Endothelial cell of umbilical vein (primary cell): ENCODE results near the gene LCTL. TPM values are rescaled to one million over a fixed set of nuclear protein-coding genes. Genes with fewer than 3 reads are reported as not detected.

ENCODE experiments used
- BruUV-seq: library from RNA; stranded (reverse); fragments of 400-500 nt; replicated peaks from 2 replicates; lab custom pipeline; 2021; lab: Mats Ljungman, UMichigan
- CTCF ChIA-PET: fragments of 300-600, 350-600 bp; sonication (Branson Sonifier 250); formaldehyde crosslinking; loops from one replicate; lab custom pipeline; 2021; ENCODE audit warnings: antibody characterized with exemption, inconsistent platforms; lab: Charles Lee
- POLR2A ChIA-PET: fragments of 300-600, 350-600 bp; sonication (Branson Sonifier 250); formaldehyde crosslinking; loops from one replicate; lab custom pipeline; 2021; ENCODE audit warnings: antibody characterized with exemption, inconsistent platforms; lab: Charles Lee
- DNase-seq: peaks from one replicate; pipeline ENCODE4 v3.0.0-alpha.2; 2011; ENCODE audit warnings: low read depth, low spot score
- FAIRE-seq: peaks from 2 replicates; lab custom pipeline; 2011; peaks lifted over from hg19 to GRCh38; lab: Jason Lieb, UNC
- H2AFZ ChIP-seq: 2 replicates; pipeline ENCODE4 v1.6.0; 2012; ENCODE audit warnings: low read depth, low read length, control low read depth, inconsistent platforms
- H3K27ac ChIP-seq: 2 replicates; pipeline ENCODE4 v1.5.1; 2011; ENCODE audit warnings: low read depth, mild to moderate bottlenecking, control low read depth, low read length, moderate library complexity; ENCODE audit not compliant: insufficient read depth
- H3K27me3 ChIP-seq, 2 experiments: 2 replicates each; pipeline versions ENCODE4 v1.6.0 to v1.6.1; 2011; ENCODE audit warnings: low read length in 2 of 2, mixed read lengths in 1 of 2; ENCODE audit not compliant: control insufficient read depth in 2 of 2, insufficient read depth in 2 of 2
- H3K36me3 ChIP-seq, 2 experiments: 2 replicates in 1 of 2; 3 replicates in 1 of 2; pipeline ENCODE4 v1.5.1; 2011; ENCODE audit warnings: low read length in 2 of 2, mild to moderate bottlenecking in 1 of 2, moderate library complexity in 1 of 2; ENCODE audit not compliant: control insufficient read depth in 2 of 2, insufficient read depth in 2 of 2; ENCODE audit errors: extremely low read depth in 1 of 2
- H3K4me1 ChIP-seq: 3 replicates; pipeline ENCODE4 v1.5.1; 2011; ENCODE audit warnings: mild to moderate bottlenecking, low read length; ENCODE audit not compliant: control insufficient read depth, insufficient read depth; ENCODE audit errors: extremely low read depth
- H3K4me2 ChIP-seq: 2 replicates; pipeline ENCODE4 v1.6.1; 2011; ENCODE audit warnings: low read length, control low read depth, mixed read lengths; ENCODE audit not compliant: insufficient read depth
- H3K4me3 ChIP-seq, 3 experiments: fragments of 200-600 bp in 1 of 3; sonication (generic), shearing (Covaris generic) in 1 of 3; replicated peaks in 1 of 3; 2 replicates each; pipeline ENCODE4 v1.5.1; 2011 to 2016; ENCODE audit warnings: control low read depth in 3 of 3, low read length in 3 of 3, mild to moderate bottlenecking in 2 of 3, inconsistent platforms in 1 of 3, low read depth in 1 of 3, moderate library complexity in 1 of 3; ENCODE audit not compliant: insufficient read depth in 1 of 3
- H3K79me2 ChIP-seq: 2 replicates; pipeline ENCODE4 v1.6.0; 2012; ENCODE audit warnings: low read length, inconsistent platforms; ENCODE audit not compliant: control insufficient read depth, insufficient read depth
- H3K9ac ChIP-seq: replicated peaks from 2 replicates; pipeline ENCODE3; 2011; ENCODE audit warnings: low read length, control low read depth; ENCODE audit not compliant: insufficient read depth; ENCODE audit errors: extremely low read depth
- H3K9me1 ChIP-seq: replicated peaks from 3 replicates; pipeline ENCODE4 v1.6.0; 2011; ENCODE audit warnings: mild to moderate bottlenecking, low read length; ENCODE audit not compliant: control insufficient read depth, insufficient read depth; ENCODE audit errors: extremely low read depth
- H3K9me3 ChIP-seq: replicated peaks from 2 replicates; pipeline ENCODE4 v1.5.1; 2012; ENCODE audit warnings: low read length, inconsistent platforms; ENCODE audit not compliant: control insufficient read depth, insufficient read depth
- H4K20me1 ChIP-seq: replicated peaks from 2 replicates; pipeline ENCODE3; 2011; ENCODE audit warnings: mild to moderate bottlenecking, low read length; ENCODE audit not compliant: control insufficient read depth, insufficient read depth; ENCODE audit errors: extremely low read depth
- EZH2 ChIP-seq: IDR thresholded peaks from 2 replicates; pipeline ENCODE4 v1.6.1; 2012; ENCODE audit warnings: borderline replicate concordance, low read depth, mild to moderate bottlenecking, moderate library complexity, low read length, inconsistent platforms; ENCODE audit not compliant: severe bottlenecking
- FOS ChIP-seq: IDR thresholded peaks from 2 replicates; pipeline ENCODE4 v1.6.1; 2011; ENCODE audit warnings: mild to moderate bottlenecking, low read length, moderate library complexity, borderline replicate concordance; ENCODE audit not compliant: insufficient read depth
- GATA2 ChIP-seq: IDR thresholded peaks from 2 replicates; pipeline ENCODE4 v1.7.0; 2011; ENCODE audit warnings: low read depth, mild to moderate bottlenecking, moderate library complexity, mixed read lengths, low read length; ENCODE audit not compliant: insufficient read length, insufficient read depth
- JUN ChIP-seq: IDR thresholded peaks from 2 replicates; pipeline ENCODE4 v1.6.1; 2011; ENCODE audit warnings: borderline replicate concordance, low read depth; ENCODE audit not compliant: insufficient read length, insufficient read depth
- MYC ChIP-seq: IDR thresholded peaks from one replicate; pipeline ENCODE4 v1.6.1; 2011; ENCODE audit warnings: mild to moderate bottlenecking, low read depth, low read length
- POLR2A ChIP-seq: IDR thresholded peaks from 2 replicates; pipeline ENCODE4 v1.6.1; 2012; ENCODE audit warnings: low read depth, mild to moderate bottlenecking, control low read depth, low read length
- POLR2AphosphoS5 ChIP-seq: IDR thresholded peaks from 2 replicates; pipeline ENCODE4 v1.6.1; 2012; ENCODE audit warnings: low read depth, mild to moderate bottlenecking, control low read depth, low read length, moderate library complexity; ENCODE audit not compliant: insufficient read depth
- dilution Hi-C: fragments of 300-500 bp; cut with MboI; formaldehyde crosslinking; loops from one replicate; pipeline ENCODE4 v1.15.0; 2019; ENCODE audit warnings: low sequenced_read_pairs; ENCODE audit not compliant: extremely low pct_ligation_motif_present
- intact Hi-C: fragments of 100-400 bp; cut with micrococcal nuclease; formaldehyde crosslinking; loops from one replicate; pipeline ENCODE4 v1.10.0; 2022
- polyA plus RNA-seq, 4 experiments: library from polyadenylated mRNA; depleted of rRNA in 3 of 4; stranded (reverse) in 3 of 4; unstranded in 1 of 4; fragments of >200 nt; gene quantifications; 2 replicates each; pipeline versions ENCODE4 v1.2.1 to v1.2.3, GENCODE V29; 2011 to 2012; ENCODE audit warnings: missing spikeins in 1 of 4
- total RNA-seq: library from RNA; stranded (reverse); gene quantifications from 2 replicates; pipeline ENCODE4 v1.2.3, GENCODE V29; 2021
- TF ChIP-seq, protein P1 (sequence below), 2 donors: IDR thresholded peaks; 1 replicate in 1 of 2; 2 replicates in 1 of 2; pipeline ENCODE4 v1.5.1; 2011; ENCODE audit warnings: low read length in 2 of 2, mild to moderate bottlenecking in 2 of 2, moderate library complexity in 2 of 2, control low read depth in 1 of 2, inconsistent platforms in 1 of 2, low read depth in 1 of 2; ENCODE audit not compliant: insufficient read depth in 1 of 2; ENCODE audit errors: extremely low read depth in 1 of 2
- TF ChIP-seq, protein P2 (sequence below): IDR thresholded peaks from 2 replicates; pipeline ENCODE4 v1.6.1; 2011; ENCODE audit not compliant: insufficient read depth, insufficient read length

LCTL gene
- total and polyA plus RNA-seq, 2 donors (not counting 3 experiments of a cell fraction or from before 2014, with no cell fraction given): 0.04 TPM; not detected in 1

DNA sequence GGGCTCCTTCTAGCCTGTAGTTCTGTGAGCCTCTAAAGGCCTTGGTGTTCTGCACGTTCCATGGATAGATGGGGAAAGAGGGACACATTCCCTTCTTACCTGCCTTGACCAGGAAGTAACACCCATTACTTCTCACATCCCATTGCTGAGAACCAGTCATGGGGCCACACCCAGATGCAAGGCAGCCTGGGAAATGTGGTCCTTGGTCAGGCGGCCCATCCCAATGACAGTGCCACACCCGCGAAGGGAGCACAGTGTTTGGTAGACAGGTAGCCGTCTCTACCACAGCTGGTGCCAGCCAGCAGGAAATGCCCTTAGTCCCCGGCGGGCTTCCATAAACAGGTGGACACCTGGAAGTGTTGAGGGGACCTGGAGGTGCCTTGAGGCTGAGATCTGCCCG, 23.2 kb upstream of the LCTL start:
- H3K4me2 ChIP-seq: no peak overlapping the region
- no peak overlapping the region for H3K4me3 ChIP-seq
- H3K36me3 ChIP-seq: no peaks in the 10 kb centered on the region
- intact Hi-C loops (no loop called here), dilution Hi-C loops (no loop called here)
- ChIA-PET POLR2A (no interaction called here), CTCF (interaction anchor here (1.2 kb wide), 1 partner anchor 15 kb away, joined by 3 read pairs; no protein-coding TSS in a partner anchor)
- H4K20me1 ChIP-seq: no peaks in the 10 kb centered on the region
- no peak overlapping the region for H3K9ac ChIP-seq
- TF ChIP-seq, protein P1, sequence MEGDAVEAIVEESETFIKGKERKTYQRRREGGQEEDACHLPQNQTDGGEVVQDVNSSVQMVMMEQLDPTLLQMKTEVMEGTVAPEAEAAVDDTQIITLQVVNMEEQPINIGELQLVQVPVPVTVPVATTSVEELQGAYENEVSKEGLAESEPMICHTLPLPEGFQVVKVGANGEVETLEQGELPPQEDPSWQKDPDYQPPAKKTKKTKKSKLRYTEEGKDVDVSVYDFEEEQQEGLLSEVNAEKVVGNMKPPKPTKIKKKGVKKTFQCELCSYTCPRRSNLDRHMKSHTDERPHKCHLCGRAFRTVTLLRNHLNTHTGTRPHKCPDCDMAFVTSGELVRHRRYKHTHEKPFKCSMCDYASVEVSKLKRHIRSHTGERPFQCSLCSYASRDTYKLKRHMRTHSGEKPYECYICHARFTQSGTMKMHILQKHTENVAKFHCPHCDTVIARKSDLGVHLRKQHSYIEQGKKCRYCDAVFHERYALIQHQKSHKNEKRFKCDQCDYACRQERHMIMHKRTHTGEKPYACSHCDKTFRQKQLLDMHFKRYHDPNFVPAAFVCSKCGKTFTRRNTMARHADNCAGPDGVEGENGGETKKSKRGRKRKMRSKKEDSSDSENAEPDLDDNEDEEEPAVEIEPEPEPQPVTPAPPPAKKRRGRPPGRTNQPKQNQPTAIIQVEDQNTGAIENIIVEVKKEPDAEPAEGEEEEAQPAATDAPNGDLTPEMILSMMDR (IDR thresholded peaks at IDR 0.05; ENCODE audit: extremely low read depth in 1 of 2, insufficient read depth in 1 of 2, low read depth in 1 of 2, low read length in 2 of 2): no peak
- no peak for TF ChIP-seq POLR2AphosphoS5
- TF ChIP-seq FOS: no peak
- no peak for TF ChIP-seq MYC
- no peak for TF ChIP-seq JUN
- no peak for TF ChIP-seq EZH2
- TF ChIP-seq, protein P2, sequence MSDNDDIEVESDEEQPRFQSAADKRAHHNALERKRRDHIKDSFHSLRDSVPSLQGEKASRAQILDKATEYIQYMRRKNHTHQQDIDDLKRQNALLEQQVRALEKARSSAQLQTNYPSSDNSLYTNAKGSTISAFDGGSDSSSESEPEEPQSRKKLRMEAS: no peak
- TF ChIP-seq POLR2A: no peak
- no peak for TF ChIP-seq GATA2
- no peak for FAIRE-seq
- H3K4me1 ChIP-seq: no peaks in the 10 kb centered on the region
- no peak for DNase-seq
- H2AFZ ChIP-seq: no peak overlapping the region
- BruUV-seq: no TSS peak
- H3K27ac ChIP-seq: no peak overlapping the region
- H3K79me2 ChIP-seq: no peaks in the 10 kb centered on the region
- no peaks in the 10 kb centered on the region for H3K9me1 ChIP-seq
- no peaks in the 10 kb centered on the region for H3K9me3 ChIP-seq
- no peaks in the 10 kb centered on the region for H3K27me3 ChIP-seq
